GM23338 (cell line): Measurements from ENCODE around the gene C8A. TPM values are rescaled to one million over a fixed set of nuclear protein-coding genes. Genes with fewer than 3 reads are reported as not detected.

ENCODE experiments used
- CREB1 ChIP-seq: fragments of 250-450 bp; sonication (Bioruptor Pico); IDR thresholded peaks from 2 replicates; pipeline ENCODE4 v1.5.0; 2020; ENCODE audit warnings: low read depth, mild to moderate bottlenecking, moderate library complexity
- EZH2 ChIP-seq: fragments of 200-600 bp; sonication (generic); IDR thresholded peaks from one replicate; pipeline ENCODE4 v1.8.0; 2017; ENCODE audit warnings: antibody characterized with exemption, mild to moderate bottlenecking, low read depth; ENCODE audit not compliant: unreplicated experiment
- JUNB ChIP-seq: IDR thresholded peaks from one replicate; pipeline ENCODE4 v1.6.1; 2016; ENCODE audit warnings: antibody characterized with exemption; ENCODE audit not compliant: unreplicated experiment
- NANOG ChIP-seq: IDR thresholded peaks from 2 replicates; pipeline ENCODE4 v1.6.1; 2016; ENCODE audit warnings: antibody characterized with exemption, borderline replicate concordance
- POLR2AphosphoS5 ChIP-seq: IDR thresholded peaks from 2 replicates; pipeline ENCODE4 v1.6.1; 2016; ENCODE audit warnings: antibody characterized with exemption, low read depth
- ZNF114 ChIP-seq: fragments of 250-450 bp; sonication (Bioruptor Pico); IDR thresholded peaks from 2 replicates; pipeline ENCODE4 v1.5.0; 2020; ENCODE audit warnings: mild to moderate bottlenecking, moderate library complexity
- ZNF331 ChIP-seq: fragments of 250-450 bp; sonication (Bioruptor Pico); IDR thresholded peaks from 2 replicates; pipeline ENCODE4 v1.5.0; 2020; ENCODE audit warnings: low read depth, mild to moderate bottlenecking, moderate library complexity
- polyA plus RNA-seq: library from polyadenylated mRNA; unstranded; fragments of >200 nt; fragmentation: Nextera tagmentation; extraction: Ambion mirVana; gene quantifications from 2 replicates; pipeline ENCODE4 v1.2.1, GENCODE V29; 2016
- total RNA-seq: library from RNA; depleted of rRNA; stranded (reverse); fragments of >200 nt; shearing (Covaris generic); gene quantifications from 2 replicates; pipeline ENCODE4 v1.2.3, GENCODE V29; 2014
- TF ChIP-seq, protein P1 (sequence below): fragments of 250-450 bp; sonication (Bioruptor Pico); IDR thresholded peaks from 2 replicates; pipeline ENCODE4 v1.5.0; 2020; ENCODE audit warnings: mild to moderate bottlenecking, moderate library complexity
- TF ChIP-seq, protein P2 (sequence below), 2 experiments: fragments of 200-600 bp in 1 of 2; sonication (generic) in 1 of 2; conservative IDR thresholded peaks; 2 replicates each; pipeline versions ENCODE4 v1.5.1 to v1.6.1; 2016 to 2017; ENCODE audit warnings: antibody characterized with exemption in 2 of 2, low read depth in 2 of 2, mild to moderate bottlenecking in 2 of 2, moderate library complexity in 1 of 2
- TF ChIP-seq, protein P3 (sequence below): IDR thresholded peaks from 2 replicates; pipeline ENCODE4 v1.6.1; 2016; ENCODE audit warnings: antibody characterized with exemption

The C8A gene
- total and polyA plus RNA-seq, 2 experiments from 2014 or later, result not detected

DNA sequence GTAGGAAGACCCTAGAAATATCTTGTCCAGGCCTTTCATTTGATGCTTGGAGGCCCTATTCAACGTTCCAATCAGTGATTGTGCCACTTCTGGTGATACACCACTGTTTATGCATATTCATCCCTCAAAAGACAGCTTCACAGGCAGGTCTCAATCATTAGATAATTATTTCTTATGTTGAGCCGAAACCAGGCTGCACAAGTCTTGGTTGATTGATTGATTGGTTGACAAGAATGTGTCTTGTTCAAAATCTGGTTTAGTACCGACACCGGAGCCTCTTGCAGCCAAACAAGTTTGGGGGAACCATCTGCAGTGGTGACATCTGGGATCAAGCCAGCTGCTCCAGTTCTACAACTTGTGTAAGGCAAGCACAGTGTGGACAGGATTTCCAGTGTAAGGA, 20.1 kb downstream of the C8A start (continued):
- TF ChIP-seq, protein P1, sequence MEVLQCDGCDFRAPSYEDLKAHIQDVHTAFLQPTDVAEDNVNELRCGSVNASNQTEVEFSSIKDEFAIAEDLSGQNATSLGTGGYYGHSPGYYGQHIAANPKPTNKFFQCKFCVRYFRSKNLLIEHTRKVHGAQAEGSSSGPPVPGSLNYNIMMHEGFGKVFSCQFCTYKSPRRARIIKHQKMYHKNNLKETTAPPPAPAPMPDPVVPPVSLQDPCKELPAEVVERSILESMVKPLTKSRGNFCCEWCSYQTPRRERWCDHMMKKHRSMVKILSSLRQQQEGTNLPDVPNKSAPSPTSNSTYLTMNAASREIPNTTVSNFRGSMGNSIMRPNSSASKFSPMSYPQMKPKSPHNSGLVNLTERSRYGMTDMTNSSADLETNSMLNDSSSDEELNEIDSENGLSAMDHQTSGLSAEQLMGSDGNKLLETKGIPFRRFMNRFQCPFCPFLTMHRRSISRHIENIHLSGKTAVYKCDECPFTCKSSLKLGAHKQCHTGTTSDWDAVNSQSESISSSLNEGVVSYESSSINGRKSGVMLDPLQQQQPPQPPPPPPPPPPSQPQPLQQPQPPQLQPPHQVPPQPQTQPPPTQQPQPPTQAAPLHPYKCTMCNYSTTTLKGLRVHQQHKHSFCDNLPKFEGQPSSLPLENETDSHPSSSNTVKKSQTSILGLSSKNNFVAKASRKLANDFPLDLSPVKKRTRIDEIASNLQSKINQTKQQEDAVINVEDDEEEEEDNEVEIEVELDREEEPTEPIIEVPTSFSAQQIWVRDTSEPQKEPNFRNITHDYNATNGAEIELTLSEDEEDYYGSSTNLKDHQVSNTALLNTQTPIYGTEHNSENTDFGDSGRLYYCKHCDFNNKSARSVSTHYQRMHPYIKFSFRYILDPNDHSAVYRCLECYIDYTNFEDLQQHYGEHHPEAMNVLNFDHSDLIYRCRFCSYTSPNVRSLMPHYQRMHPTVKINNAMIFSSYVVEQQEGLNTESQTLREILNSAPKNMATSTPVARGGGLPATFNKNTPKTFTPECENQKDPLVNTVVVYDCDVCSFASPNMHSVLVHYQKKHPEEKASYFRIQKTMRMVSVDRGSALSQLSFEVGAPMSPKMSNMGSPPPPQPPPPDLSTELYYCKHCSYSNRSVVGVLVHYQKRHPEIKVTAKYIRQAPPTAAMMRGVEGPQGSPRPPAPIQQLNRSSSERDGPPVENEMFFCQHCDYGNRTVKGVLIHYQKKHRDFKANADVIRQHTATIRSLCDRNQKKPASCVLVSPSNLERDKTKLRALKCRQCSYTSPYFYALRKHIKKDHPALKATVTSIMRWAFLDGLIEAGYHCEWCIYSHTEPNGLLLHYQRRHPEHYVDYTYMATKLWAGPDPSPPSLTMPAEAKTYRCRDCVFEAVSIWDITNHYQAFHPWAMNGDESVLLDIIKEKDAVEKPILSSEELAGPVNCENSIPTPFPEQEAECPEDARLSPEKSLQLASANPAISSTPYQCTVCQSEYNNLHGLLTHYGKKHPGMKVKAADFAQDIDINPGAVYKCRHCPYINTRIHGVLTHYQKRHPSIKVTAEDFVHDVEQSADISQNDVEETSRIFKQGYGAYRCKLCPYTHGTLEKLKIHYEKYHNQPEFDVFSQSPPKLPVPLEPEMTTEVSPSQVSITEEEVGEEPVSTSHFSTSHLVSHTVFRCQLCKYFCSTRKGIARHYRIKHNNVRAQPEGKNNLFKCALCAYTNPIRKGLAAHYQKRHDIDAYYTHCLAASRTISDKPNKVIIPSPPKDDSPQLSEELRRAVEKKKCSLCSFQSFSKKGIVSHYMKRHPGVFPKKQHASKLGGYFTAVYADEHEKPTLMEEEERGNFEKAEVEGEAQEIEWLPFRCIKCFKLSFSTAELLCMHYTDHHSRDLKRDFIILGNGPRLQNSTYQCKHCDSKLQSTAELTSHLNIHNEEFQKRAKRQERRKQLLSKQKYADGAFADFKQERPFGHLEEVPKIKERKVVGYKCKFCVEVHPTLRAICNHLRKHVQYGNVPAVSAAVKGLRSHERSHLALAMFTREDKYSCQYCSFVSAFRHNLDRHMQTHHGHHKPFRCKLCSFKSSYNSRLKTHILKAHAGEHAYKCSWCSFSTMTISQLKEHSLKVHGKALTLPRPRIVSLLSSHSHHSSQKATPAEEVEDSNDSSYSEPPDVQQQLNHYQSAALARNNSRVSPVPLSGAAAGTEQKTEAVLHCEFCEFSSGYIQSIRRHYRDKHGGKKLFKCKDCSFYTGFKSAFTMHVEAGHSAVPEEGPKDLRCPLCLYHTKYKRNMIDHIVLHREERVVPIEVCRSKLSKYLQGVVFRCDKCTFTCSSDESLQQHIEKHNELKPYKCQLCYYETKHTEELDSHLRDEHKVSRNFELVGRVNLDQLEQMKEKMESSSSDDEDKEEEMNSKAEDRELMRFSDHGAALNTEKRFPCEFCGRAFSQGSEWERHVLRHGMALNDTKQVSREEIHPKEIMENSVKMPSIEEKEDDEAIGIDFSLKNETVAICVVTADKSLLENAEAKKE (CRISPR knock-in tag), result no peak
- TF ChIP-seq ZNF331 (CRISPR knock-in tag), result no peak
- no peak for TF ChIP-seq ZNF114 (CRISPR knock-in tag)
- TF ChIP-seq, protein P2, sequence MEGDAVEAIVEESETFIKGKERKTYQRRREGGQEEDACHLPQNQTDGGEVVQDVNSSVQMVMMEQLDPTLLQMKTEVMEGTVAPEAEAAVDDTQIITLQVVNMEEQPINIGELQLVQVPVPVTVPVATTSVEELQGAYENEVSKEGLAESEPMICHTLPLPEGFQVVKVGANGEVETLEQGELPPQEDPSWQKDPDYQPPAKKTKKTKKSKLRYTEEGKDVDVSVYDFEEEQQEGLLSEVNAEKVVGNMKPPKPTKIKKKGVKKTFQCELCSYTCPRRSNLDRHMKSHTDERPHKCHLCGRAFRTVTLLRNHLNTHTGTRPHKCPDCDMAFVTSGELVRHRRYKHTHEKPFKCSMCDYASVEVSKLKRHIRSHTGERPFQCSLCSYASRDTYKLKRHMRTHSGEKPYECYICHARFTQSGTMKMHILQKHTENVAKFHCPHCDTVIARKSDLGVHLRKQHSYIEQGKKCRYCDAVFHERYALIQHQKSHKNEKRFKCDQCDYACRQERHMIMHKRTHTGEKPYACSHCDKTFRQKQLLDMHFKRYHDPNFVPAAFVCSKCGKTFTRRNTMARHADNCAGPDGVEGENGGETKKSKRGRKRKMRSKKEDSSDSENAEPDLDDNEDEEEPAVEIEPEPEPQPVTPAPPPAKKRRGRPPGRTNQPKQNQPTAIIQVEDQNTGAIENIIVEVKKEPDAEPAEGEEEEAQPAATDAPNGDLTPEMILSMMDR (conservative IDR thresholded peaks at IDR 0.05; ENCODE audit: low read depth in 2 of 2), result no peak
- no peak for TF ChIP-seq POLR2AphosphoS5
- no peak for TF ChIP-seq EZH2
- no peak for TF ChIP-seq CREB1
- no peak for TF ChIP-seq JUNB
- no peak for TF ChIP-seq NANOG
- TF ChIP-seq, protein P3, sequence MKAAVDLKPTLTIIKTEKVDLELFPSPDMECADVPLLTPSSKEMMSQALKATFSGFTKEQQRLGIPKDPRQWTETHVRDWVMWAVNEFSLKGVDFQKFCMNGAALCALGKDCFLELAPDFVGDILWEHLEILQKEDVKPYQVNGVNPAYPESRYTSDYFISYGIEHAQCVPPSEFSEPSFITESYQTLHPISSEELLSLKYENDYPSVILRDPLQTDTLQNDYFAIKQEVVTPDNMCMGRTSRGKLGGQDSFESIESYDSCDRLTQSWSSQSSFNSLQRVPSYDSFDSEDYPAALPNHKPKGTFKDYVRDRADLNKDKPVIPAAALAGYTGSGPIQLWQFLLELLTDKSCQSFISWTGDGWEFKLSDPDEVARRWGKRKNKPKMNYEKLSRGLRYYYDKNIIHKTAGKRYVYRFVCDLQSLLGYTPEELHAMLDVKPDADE, result no peak
